ENCODE data around the gene NUP58.

Gene NUP58

DNA sequence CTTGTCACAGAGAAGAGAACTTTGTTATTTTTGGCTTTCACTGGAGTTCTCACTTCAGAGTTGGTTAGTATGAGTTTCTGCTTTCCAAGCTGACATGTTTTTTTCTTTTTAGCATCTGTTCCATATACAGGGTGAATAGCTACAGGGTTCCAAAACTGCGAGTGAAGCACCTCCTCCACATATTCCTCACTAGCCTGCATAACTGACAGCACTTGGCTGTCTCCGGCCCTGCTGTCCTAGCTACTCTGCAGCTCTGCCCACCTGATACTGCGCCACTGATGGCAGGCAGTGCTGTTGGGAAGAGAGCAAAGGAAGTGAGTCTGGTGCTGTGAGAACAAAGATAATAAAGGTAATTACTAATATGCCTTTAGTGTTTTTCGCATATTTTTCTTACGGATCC, 77.1 kb downstream of the NUP58 start:
- no peak for DNase-seq

GRCh38 chr13:25379011-25379410, 77.6 kb downstream of the NUP58 start:
- DNase-seq, result no peak

GRCh38 chr13:25380082-25380481, 78.7 kb downstream of the NUP58 start:
- no peak for DNase-seq

GRCh38 chr13:25380741-25381324, 79.4 kb downstream of the NUP58 start:
- DNase-seq, result no peak

- no peak for DNase-seq
Measured at GRCh38 chr13:25384758-25385410, 83.5 kb downstream of the NUP58 start.

DNA sequence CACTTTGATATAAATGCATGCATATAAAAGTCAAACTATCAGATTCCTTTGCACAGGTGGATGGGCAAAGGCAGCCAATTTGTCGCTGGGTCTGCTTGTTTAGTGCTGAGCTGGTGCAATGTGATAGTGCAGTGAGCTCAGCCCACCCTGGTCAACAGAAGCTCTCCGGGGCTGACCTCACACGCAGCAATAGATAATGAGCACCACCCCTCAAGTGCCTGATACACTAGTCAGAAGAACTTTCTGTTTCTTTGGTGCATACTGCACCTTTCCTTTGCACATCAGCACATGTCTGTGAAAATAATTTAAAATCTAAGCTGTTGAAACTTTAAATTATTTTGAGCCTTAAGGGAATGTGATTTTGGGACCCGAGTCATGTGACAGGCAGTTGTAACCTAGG, 90.5 kb downstream of the NUP58 start:
- DNase-seq, result no peak
